Measurements from ENCODE around the gene CGNL1. TPM values are rescaled to one million over a fixed set of nuclear protein-coding genes. Genes with fewer than 3 reads are reported as not detected.

The CGNL1 gene
- polyA plus RNA-seq, 1 donor, result 63.7 TPM

GRCh38 chr15:57526076-57526475, 149.8 kb downstream of the CGNL1 start:
- DNase-seq, result no peak

- no peak for DNase-seq
These were observed 150.3 kb downstream of the CGNL1 start for GRCh38 chr15:57526615-57527014.

DNA sequence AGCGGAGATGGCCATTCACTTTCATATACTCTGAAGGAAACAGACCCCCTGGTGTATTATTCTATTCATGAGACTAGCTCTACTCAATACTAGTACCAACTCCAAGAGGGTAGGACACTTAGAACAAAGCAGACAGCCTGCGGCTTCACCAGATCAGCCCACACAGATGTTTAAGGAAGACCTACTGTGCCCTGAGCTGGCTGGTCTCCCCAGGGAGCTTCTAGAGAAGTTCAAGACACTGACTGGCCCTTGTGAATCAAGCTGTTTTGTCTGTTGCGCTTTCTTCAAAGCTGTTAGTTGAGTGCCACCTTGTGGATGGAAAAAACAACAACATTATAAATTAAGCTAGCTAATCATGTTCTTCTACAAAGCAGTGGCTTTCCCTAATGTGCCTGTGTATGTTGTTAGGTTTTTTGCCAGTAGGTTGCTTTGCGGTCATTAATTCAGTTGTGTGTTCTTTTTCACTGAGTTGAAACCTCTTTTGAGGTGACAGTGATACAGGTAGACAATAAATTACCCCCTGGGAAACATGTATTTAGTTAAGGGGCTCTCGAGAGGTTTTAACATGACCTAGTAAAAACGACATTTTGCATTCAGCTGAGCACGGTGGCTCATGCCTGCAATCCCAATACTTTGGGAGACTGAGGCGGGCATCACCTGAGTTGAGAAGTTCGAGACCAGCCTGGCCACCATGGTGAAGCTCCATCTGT, 151.2 kb downstream of the CGNL1 start:
- peak; percentile 89 for DNase-seq

GRCh38 chr15:57528940-57529565, 152.7 kb downstream of the CGNL1 start:
- DNase-seq, result no peak

DNA sequence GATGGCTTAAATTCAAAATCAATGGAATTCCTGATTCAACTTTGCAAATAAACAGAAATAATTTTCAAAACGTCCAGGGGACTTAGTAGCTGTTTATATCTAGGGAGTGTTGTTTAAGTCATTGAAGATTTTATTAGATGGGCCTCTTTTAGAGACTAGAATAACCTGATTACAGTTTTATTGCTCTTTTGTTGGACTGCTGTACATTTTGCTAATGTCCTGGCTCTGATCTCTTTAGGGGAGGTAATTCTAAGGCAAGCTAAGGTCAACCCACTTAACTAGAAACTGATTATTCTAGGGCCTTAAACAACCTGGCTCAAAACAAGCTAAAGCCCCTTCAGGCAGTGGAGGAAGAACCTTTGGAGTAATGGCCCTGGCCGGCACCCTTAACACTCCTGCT, 153.4 kb downstream of the CGNL1 start:
- DNase-seq, result no peak

DNA sequence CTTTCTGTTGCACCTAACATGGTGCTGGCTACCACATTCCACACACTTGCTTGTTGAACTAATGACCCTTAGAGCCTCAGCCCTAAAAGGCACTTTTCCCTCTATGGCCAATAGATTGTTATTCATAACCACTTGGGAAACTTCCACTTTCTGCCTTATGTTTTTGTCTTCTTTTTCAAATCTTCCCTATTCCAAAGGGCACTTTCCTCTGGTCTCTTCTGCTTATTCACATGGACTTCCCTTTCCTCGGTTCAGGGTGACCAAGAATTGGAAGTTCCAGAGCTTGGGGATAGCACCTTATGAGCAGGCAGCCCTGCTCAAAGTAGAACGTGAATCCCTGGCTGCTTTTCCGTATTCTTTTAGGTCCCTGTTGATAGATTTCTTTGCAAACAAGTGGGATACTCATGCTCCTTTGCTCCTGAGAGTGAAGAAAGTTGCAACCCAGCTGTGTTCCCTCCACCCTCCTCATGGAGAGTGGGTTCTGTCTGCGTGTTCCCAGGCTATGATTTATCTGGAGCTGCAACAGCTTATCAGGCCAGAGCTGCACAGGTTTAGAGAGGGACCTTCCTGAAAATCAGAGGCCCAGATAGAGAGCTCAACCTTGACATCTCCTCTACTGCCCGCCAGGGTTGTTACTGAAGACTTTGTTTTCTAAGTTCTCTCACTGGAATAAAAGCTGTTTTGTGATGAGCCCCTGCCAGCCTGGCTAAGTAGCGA, 156.6 kb downstream of the CGNL1 start:
- DNase-seq, result no peak

- DNase-seq, result no peak
These were observed 157.1 kb downstream of the CGNL1 start for GRCh38 chr15:57533448-57533799.

DNA sequence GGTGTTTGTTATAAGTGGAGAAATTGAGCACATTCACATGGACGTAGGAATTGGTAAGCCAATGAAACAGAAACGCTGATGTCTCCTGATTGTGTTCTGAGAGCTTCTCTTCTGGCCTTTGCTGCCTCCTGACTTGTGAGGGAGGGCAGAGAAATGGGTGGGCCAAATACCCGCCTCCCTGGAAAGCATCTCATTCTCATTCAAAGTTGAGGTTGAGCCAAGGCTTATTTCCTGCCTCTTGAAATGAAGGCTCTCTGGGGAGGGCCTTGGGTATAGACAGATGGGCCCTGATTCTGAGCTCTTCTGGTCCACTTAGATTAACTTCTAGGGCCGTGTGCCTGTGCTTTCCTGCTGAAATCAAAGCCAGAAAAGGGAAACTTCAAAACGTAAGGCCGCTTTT, 158.0 kb downstream of the CGNL1 start:
- no peak for DNase-seq

GRCh38 chr15:57537072-57537471, 160.8 kb downstream of the CGNL1 start:
- DNase-seq, result no peak

GRCh38 chr15:57537488-57538264, 161.4 kb downstream of the CGNL1 start:
- DNase-seq, result no peak

DNA sequence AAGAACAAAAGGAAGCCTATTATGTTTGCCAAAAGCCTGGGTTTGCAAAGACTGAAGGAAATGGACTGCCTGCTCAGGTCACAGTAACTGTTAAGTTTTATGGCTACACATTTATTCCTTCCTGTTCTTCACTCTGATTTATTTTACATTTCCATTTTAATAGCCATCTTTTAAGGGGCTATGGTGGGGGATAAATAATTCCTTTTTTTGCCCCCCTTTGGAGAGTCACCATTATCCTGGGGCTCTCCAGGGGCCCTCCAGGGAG, 161.9 kb downstream of the CGNL1 start:
- peak; percentile 56 for DNase-seq

DNA sequence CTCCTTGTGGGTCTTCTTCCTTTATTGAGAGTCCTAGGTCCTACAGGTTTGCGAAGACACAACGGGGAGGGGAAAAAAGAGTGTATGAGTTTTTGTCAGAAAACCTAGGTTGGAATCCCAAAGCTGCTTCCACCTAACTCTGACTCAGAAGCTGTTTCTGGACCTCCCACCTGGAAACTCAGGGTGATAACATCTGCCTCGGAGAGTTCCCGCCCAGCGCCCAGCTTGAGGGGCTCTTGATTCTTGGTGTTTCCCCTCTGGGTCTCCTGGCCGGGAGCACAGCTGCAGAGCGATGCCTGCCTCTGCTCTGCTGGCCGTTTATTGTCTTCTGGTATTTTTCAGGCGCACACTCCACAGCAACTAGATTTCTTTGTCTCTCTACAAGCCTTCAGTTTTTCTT, 162.5 kb downstream of the CGNL1 start:
- no peak for DNase-seq

GRCh38 chr15:57540211-57540610, 163.9 kb downstream of the CGNL1 start:
- no peak for DNase-seq

- DNase-seq, result no peak
These were observed 164.4 kb downstream of the CGNL1 start for GRCh38 chr15:57540736-57541135.

GRCh38 chr15:57541271-57541670, 165.0 kb downstream of the CGNL1 start:
- DNase-seq, result no peak

GRCh38 chr15:57541805-57542504, 165.7 kb downstream of the CGNL1 start:
- peak; percentile 77 for DNase-seq

- DNase-seq, result no peak
These were observed 166.2 kb downstream of the CGNL1 start for GRCh38 chr15:57542505-57542817.

- DNase-seq, result no peak
These were observed 168.7 kb downstream of the CGNL1 start for GRCh38 chr15:57544848-57545480.

- no peak for DNase-seq
These were observed 169.7 kb downstream of the CGNL1 start for GRCh38 chr15:57545995-57546394.

DNA sequence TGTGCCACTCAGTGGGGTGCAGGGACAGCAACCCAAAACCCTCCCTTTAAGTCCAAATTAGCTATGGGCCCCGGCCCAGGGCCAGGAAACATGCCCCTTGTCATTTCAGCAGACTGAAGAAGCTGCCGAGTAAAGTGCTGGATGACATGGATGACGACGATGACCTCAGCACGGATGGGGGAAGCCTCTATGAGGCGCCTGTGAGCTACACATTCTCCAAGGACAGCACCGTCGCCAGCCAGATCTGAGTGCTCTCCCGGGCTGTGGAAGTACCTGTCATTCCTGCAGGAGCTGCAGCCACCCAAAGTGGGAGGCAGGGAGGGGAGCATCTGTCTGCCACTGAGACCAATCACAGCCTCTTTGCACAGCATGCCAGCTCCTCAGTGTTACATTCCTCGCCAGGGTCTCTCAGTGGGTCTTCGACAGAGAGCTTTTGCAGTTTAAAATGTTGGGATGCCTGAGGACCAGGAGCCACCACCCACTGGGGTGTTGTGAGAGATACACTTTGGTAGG, 171.0 kb downstream of the CGNL1 start:
- no peak for DNase-seq

- DNase-seq, result no peak
These were observed 172.0 kb downstream of the CGNL1 start for GRCh38 chr15:57548351-57548750.

- DNase-seq, result no peak
These were observed 172.5 kb downstream of the CGNL1 start for GRCh38 chr15:57548835-57549234.

Measured in left kidney (tissue), 2 donors.